Stimulated activated CD4-positive, alpha-beta T cell treated with anti-CD3 and anti-CD28 coated beads, Interleukin-4, amount 100 ng/mL, for 1 hour (primary cell): ENCODE results near the gene RTTN.
A peak's percentile ranks its signal among the peaks of the same experiment; 100 is the strongest.
"Not testable (repeated sequence)": the region's sequence is repeated elsewhere in the genome, so short reads cannot be mapped to it uniquely, and the experiment has no call there.

ENCODE experiments used
- DNase-seq: peaks from one replicate; pipeline ENCODE4 v3.0.0-alpha.2; 2020

Gene RTTN, protein sequence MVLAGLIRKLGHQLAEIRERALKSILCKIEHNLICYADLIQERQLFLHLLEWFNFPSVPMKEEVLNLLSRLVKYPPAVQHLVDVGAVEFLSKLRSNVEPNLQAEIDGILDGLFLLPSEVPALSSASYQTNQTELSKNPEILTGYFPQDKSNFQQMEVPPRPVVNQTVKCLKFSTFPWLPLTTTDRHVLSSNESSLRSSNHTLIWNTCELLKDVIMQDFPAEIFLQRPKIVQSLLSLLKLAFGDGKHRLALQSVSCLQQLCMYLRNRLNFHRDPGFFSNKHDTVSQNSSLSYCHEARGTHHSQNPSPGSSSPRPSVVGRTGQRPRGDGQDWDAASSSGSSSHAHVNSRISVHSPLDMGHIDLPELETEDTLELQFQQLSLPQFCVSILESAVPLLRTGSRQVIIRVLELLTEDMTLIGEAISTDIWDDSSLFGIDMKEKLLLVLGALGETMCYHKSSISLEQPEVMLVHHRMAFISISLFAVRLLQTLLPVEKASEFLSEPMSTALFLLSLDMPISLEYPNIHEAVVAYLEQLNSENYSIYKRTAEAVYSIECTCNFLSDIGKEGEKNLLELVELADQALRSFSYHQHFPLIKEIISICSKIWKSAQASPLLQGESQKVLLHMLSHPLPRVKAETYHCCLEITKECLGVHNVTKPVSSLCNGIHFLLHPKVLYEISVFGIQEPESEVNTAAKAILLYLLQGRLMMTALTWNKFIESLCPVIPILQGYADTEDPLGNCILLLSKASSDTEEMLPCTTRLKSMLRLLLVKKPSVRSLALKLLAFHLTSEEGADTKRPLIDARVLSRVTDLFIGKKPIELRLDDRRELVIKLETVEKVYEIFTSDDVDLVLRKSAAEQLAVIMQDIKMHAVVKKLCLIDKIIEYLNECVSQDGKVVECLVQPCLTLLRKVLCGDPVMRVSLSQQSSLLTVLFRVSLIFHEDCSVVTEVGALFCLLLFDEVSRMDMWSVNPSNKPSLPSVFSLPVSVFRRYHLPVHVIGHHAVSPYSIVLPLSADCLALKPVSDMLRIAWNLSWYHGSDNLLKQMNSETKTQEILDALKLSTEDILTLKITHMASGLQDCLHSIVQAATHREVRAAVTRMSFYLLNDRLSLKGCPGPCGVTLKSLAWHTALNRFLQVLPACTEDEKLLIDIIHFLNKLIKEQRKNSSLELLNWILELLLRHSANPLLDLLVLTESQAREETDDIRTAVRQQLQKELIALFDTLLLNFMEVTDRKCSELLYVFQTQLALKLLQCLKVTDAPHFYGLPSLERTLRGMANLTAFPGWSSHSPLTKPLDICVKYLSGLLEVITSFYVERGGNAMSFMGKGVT (N-terminal part only)

GRCh38 chr18:70205421-70206397 is at the start of gene RTTN:
TSS of gene RTTN (minus strand) at chr18:70205687. CDS start at chr18:70205658, 29 bp downstream.
- DNase-seq = peak; percentile 91

DNA sequence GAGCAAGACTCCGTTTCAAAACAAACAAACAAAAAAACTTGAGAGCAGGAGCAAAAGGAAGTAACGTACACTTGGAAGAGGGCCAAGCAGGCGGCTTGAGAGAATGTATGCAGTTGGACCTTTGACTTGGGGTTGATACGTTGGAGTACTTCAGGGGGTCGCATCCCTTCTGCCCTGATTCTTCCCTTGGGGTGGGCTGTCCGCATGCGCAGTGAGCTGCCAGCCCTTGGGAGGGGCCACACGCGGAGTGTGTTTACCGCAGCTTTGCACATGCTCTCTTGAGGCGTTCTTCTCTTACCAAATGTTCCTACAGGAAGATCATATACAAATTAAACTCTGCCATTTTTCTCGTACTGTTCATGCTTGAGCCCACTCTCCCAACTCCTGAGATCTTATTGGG is 45.3 kb upstream of the RTTN start:
- no peak for DNase-seq

- not testable (repeated sequence) for DNase-seq
Measured at GRCh38 chr18:70249861-70250260, 44.4 kb upstream of the RTTN start.

GRCh38 chr18:70249118-70249517 is 43.6 kb upstream of the RTTN start:
- no peak for DNase-seq

DNA sequence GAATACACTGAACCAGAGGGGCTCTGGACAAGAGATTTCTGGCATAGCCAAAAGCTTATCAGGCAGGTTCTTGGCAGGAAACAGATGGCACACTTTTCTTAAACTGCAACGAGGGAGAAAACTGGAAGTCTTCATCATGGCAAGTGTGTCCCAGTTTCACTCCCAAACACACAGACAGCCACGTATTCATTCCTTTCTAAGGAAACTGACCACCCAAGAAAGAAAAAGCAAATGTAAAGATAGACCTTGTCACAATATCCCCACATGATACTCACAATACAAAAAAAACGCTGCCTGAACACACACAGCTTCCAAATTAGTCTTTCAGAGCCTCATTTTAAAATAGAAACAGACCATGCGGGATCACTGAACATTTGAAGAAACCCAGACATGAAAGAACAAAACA is 40.6 kb upstream of the RTTN start:
- DNase-seq = no peak

DNA sequence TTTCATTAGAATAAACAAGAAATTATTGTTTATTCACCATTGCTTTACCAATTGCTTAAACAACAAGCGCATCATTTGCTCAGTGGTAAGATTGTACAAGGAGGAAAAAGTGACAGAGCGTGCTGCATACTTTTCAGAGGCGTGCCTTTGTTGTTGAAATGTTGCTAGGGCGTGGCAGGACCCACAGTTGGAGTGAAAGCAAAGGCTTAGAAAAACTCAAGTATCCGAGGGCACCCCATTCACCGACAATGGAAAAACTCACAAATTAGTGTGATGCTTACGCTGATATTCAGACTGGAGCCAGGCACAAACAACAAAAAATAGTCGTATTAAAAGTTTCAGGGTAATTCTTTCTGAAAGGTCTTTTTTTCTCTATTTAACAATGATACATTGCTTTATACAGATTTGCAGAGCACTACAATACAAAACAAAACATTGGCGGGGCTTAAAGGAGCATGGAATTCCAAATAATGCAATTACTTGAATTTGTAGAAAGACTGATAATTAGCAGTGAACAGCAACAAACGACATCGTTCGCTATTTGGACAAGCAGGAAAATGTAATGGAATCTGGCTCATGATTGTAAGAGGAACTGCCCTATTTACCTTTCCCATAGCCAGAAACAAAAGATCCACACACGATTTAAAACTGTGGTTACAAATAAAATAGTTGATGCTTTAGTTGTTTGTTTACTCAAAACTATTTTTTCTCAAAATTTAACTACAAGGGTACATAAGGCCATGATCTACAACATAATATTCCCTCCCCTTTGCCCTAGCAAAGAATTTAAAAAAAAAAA is 37.8 kb upstream of the RTTN start:
- DNase-seq = no peak

- not testable (repeated sequence) for DNase-seq
Measured at GRCh38 chr18:70236921-70237320, 31.4 kb upstream of the RTTN start.

DNA sequence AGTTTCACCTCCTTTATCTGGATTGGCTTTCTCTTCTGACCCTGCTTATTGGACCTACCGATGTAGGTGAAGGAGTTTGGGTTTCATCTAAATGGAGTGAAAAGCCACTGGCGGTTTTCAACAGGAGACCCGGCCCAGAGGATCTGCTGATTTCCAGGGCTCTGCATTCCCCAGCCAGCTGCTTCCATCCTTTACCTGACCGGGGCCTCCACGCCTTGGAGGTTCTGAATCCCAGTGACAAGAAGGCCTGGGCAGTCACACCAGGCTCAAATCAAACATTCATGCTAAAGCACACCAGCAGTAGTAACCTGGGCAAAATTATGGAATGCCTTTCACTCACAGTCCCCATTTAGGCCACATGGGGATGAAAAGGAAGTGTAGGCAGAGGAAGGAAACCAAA is 30.0 kb upstream of the RTTN start:
- DNase-seq = no peak

DNA sequence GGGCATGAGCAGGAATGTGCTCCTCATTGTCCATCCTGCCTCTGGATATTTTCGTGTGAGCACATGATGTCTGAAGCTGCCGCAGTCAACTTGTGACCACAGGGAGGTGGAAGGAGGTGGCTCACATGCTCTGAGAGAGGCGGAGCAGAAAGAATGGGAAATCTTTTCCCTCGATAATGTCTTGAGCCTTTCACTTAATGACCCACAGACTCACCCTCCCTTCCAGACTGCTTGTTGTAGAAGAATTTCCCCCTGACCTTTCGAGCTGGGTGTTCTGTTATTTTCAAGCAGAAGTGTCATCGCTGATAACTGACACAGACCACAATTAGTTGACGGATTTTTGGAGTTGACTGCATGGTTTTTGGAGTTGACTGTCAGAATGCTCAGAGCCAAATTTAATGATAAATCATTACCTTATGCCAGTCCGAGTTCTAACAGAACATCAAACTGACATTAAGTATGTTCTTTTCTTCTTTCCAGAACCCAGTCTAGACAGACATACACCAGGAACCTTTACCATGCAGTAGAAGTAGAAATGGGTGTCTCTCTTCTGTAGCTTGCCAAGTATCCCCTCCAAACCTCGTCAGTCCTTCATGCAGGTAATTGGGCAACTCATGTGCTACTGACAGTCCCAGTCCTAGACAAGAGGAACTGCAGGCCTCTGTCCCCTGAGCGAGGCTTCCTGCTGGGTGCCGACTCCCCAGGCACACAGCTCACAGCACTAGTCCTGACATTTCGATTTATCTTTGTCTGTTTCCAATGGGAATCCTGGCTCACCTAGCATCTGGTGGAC is 29.4 kb upstream of the RTTN start:
- DNase-seq = no peak

DNA sequence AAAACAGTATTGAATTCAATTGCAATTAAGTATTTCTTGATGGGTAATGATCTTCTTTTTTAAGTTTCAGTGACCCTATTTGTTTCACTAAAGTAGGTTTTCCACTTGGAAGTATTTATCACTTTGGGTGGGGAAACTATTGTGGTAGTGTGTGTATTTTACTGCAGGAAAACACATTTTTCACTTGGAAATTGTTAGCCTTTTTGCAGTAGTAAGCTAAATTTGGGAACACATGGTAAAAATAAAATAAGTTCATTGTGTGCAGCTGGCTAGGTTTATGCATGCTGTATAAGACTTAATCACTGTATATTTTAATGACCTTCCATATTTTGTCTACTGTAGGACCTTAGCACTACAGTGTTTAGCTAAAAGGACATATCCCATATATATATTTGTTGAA is 28.5 kb upstream of the RTTN start:
- no peak for DNase-seq

GRCh38 chr18:70232261-70232660 is 26.8 kb upstream of the RTTN start:
- DNase-seq = no peak

- no peak for DNase-seq
Measured at GRCh38 chr18:70229639-70230038, 24.2 kb upstream of the RTTN start.

- no peak for DNase-seq
Measured at GRCh38 chr18:70228536-70228935, 23.0 kb upstream of the RTTN start.

DNA sequence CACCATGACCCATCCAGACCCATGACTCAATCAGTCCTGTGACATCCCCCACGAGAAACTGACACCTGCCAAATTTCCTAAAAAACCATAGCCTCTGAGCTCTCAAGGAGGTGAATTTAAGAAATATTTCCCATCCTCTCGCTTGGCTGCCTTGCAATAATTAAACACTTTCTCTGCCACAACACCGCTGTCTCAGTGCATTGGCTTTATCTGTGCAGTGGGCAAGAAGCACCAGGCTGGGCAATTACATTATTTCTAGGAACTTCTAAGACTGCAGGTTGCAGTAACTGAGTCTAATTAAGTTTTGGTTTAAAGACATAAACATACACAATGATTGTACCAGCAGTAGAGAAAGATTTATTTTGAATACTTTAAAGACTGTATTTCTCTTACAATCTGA is 22.0 kb upstream of the RTTN start:
- DNase-seq = no peak

DNA sequence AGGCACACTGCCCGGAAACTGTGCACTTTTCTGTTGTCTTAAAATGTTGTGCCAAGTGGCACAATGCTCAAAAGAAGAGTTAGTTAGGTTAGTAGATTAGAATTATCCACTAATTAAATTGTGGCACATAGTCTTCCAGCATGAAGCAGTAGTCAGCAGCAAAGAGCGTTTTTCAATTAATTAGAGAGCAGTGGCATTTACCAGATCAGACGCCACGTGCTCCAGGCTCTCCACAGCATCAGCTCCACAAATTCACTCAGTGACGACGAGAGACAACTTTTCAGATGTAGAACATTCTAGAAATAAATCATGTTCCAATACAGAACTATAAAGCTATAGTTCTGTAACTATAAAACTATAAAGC is 16.4 kb upstream of the RTTN start:
- DNase-seq = no peak

DNA sequence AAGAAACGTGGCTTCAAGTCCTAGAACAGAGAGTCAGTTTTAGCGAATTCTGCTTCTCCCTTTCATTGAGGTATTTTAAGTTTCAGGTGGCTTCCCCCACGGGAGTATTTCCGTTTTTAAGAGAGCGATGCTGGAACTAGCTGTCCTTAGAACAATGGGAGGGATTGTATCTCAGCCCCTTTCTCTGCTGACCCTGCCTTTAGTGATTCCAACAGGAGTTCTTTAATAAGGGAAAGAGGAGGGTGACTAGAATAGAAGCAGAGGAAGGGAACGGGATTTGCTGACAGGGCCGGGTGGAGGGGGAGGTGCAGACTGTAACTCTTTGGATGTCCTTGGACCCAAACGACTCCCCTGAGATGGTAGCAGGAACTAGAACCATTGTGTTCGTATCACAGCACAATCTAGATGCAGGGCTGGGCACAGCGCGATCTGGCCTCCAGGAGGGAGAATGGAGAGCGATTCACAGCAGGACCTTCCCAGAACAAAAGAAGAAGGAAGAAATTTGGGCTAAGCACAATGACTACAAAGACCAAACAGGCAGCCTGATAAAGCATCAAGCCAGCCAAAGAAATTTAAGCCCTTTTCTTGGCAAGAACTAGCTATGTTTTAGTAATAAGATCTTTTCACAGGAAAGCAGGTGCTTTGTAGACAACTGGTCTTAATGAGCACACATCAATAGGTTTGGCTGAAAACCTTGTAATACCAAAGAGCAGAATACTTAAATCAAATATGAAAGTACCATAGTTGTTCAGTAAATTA is 15.8 kb upstream of the RTTN start:
- DNase-seq = no peak

GRCh38 chr18:70220628-70221027 is 15.1 kb upstream of the RTTN start:
- DNase-seq = no peak

- DNase-seq = no peak
Measured at GRCh38 chr18:70219688-70220087, 14.2 kb upstream of the RTTN start.

DNA sequence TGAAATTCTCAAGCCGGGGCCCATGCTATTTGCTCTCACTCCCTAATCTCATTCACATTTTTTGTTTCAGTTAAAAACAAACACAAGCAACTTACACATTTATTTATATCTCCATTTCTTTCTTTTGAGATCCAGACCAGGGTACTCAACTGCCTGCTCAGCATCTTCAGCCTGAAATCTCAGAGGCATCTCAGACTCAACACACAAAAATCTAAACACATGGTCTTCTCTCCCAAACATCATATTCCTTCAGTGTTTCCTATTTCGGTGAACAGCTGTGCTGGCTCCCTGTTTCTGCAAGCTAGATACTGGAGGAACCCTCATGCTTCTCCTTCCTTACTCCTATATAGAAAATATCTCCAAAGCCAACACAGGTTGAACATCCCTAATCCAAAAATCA is 11.3 kb upstream of the RTTN start:
- DNase-seq = no peak
